ENCODE data around the gene IL31.
A peak's percentile ranks its signal among the peaks of the same experiment; 100 is the strongest.

Gene IL31

DNA sequence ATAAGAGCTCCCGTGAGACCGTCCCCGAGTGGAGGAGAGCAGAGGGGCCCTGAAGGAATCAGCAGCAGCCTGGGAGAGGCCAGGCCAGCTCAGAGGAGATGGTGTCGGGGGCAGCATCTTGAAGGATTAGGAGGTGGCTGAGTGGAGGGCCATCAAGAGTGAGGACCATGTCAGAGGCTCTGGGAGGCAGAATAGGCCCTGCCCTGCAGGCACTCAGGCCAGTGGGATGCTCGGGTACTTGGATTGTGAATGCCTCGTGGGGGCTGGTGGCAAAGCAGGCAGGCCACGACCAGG is 47.7 kb downstream of the IL31 start:
- no peak overlapping the region for H3K4me3 ChIP-seq (ENCODE audit: low read depth, low read length)
- TF ChIP-seq, protein P1, sequence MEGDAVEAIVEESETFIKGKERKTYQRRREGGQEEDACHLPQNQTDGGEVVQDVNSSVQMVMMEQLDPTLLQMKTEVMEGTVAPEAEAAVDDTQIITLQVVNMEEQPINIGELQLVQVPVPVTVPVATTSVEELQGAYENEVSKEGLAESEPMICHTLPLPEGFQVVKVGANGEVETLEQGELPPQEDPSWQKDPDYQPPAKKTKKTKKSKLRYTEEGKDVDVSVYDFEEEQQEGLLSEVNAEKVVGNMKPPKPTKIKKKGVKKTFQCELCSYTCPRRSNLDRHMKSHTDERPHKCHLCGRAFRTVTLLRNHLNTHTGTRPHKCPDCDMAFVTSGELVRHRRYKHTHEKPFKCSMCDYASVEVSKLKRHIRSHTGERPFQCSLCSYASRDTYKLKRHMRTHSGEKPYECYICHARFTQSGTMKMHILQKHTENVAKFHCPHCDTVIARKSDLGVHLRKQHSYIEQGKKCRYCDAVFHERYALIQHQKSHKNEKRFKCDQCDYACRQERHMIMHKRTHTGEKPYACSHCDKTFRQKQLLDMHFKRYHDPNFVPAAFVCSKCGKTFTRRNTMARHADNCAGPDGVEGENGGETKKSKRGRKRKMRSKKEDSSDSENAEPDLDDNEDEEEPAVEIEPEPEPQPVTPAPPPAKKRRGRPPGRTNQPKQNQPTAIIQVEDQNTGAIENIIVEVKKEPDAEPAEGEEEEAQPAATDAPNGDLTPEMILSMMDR (IDR thresholded peaks at IDR 0.05; ENCODE audit: insufficient read depth, low read depth, low read length, missing control alignments) = no peak
- no peak for DNase-seq (ENCODE audit: low read depth)

DNA sequence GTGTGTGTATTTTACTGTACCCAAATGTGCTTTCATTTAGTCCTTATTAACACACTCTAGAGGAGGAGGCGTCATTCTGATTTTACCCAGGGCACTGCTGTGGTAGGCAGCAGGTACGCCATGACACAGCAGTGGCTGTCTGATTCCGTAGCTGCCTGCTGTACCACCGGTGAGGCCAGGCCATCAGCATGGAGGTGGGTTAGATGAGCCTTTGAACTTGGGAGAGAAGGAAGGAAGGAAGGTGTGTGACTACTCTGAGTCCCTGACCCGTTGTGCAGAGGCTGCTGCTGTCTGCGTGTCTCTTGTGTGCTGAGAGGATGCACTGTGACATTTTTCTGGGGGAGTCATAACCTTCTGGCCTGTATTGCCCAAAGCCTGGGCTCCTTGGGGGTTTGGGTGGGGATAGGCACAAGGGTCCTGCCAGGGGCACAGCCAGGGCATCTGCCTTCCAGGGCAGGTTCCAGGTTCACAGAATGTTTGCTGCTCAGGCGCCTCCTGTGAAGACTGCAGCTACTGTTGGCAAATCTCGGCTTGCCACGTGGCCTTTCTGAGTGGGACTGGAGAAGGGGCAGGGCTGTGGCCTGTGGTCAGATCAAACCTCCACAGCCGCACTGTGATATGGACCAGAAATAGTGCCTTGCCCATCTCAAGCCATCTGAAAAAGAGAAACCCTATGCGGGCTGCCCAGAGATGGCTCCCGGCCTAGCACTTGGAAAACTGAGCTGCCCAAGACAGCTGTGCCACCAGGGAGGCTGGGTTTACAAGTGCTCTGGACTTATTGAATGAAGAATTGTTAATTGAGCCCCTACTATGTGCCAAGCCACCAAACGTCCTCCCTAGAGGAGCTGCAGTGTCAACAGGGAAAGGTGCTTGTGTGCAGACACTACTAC is 48.3 kb downstream of the IL31 start:
- TF ChIP-seq, protein P1 (IDR thresholded peaks at IDR 0.05; ENCODE audit: insufficient read depth, low read depth, low read length, missing control alignments) = no peak
- H3K4me3 ChIP-seq (ENCODE audit: low read depth, low read length) = no peak overlapping the region
- no peak for DNase-seq (ENCODE audit: low read depth)

DNA sequence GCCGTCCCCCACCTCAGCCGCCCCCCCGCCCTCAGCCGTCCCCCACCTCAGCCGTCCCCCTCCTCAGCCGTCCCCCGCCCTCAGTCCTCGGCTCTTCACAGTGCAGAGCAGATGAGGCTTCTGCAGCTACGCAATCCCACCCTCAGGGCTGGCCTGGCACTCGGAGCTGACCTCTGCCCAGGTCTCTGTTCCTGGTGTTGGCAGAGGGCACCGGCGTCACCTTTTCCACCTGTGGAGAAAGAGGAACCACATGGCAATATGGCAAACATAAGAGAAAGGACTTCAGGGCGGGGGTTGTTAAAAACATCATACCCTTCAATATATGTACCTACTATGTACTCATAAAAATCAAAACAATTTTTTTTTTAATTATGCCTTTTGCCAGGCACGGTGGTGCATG is 49.7 kb downstream of the IL31 start:
- TF ChIP-seq, protein P1 (IDR thresholded peaks at IDR 0.05; ENCODE audit: insufficient read depth, low read depth, low read length, missing control alignments) = no peak
- no peak overlapping the region for H3K4me3 ChIP-seq (ENCODE audit: low read depth, low read length)
- no peak for DNase-seq (ENCODE audit: low read depth)

DNA sequence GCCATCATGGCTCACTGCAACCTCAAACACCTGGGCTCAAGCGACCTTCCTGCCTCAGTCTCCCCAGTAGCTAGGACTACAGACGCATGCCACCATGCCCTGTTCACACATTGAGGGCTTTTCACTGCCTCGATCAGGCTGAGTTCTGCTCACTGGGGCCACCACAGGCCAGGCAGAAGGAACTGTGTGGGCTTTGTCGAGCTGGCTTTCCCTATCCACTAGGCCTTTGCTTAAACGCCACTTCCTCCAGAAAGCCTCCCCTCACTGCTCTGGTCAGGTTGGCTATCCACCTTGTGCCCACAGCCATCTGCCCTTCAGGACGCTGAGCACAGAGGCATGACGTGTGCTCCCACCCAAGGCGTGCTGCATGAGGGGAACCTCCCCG is 50.3 kb downstream of the IL31 start:
- no peak overlapping the region for H3K4me3 ChIP-seq (ENCODE audit: low read depth, low read length)
- DNase-seq (ENCODE audit: low read depth) = no peak
- TF ChIP-seq, protein P1 (IDR thresholded peaks at IDR 0.05; ENCODE audit: insufficient read depth, low read depth, low read length, missing control alignments) = no peak

DNA sequence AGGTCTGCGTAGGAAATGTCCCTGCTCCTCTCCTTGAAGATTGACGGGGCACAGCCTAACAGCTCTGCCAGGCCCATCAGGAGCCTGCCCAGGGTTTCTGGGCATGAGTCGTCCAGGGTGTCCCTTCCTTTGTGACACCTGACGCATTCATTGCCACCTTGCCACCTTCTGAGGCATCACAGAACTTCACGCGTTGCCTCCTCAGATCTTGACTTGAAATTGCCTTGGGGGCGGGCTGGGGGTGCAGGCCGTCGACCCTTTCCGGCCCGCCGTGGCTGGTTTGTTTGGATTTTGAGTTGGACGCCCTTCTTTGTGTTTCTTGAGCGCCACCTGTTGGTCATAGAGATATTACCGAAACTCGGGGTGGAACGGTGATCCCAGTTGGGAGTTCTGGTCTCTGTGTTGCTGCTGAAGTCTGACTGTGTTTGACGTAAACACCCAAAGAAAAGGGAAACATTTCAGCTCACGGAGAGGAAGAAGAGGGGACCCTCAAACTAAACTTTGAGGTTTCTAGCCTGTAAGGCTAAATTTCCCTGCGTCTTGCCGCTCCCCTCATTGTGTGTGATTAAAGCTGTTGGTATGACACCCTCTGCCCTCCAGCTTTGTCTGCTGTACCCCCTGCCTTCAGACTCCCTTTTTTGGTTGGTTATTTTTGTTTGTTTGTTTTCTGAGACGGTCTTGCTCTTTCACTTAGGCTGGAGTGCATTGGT is 50.8 kb downstream of the IL31 start:
- peak; percentile 66 for DNase-seq (ENCODE audit: low read depth)
- TF ChIP-seq, protein P1 (IDR thresholded peaks at IDR 0.05; ENCODE audit: insufficient read depth, low read depth, low read length, missing control alignments) = peak; percentile 59
- no peak overlapping the region for H3K4me3 ChIP-seq (ENCODE audit: low read depth, low read length)
